ENCODE results near the gene BPGM. TPM values are rescaled to one million over a fixed set of nuclear protein-coding genes. Genes with fewer than 3 reads are reported as not detected.
"Not testable (repeated sequence)": the region's sequence is repeated elsewhere in the genome, so short reads cannot be mapped to it uniquely, and the experiment has no call there.

BPGM gene
- total RNA-seq, 1 donor from 2014 or later: 13.2 TPM

- intact Hi-C loops (cut with DNase I): loop anchor here (5.0 kb wide), 1 partner anchor 542 kb away; the partner anchor contains the start of gene CYREN
- DNase-seq (ENCODE audit: low spot score): no peak
These were observed 16.4 kb upstream of the BPGM start for GRCh38 chr7:134630237-134630636.

GRCh38 chr7:134630893-134631292 is 15.8 kb upstream of the BPGM start:
- intact Hi-C loops (cut with DNase I): loop anchor here (5.0 kb wide), 1 partner anchor 541 kb away; the partner anchor contains the start of gene CYREN
- no peak for DNase-seq (ENCODE audit: low spot score)

- intact Hi-C loops (cut with DNase I): loop anchor here (5.0 kb wide), 1 partner anchor 540 kb away; the partner anchor contains the start of gene CYREN
- DNase-seq (ENCODE audit: low spot score): no peak
These were observed 14.6 kb upstream of the BPGM start for GRCh38 chr7:134632052-134632451.

GRCh38 chr7:134632937-134633540 is 13.6 kb upstream of the BPGM start:
- intact Hi-C loops (cut with DNase I): loop anchor here (5.0 kb wide), 1 partner anchor 539 kb away; the partner anchor contains the start of gene CYREN
- no peak for DNase-seq (ENCODE audit: low spot score)

- DNase-seq (ENCODE audit: low spot score): no peak
- intact Hi-C loops (cut with DNase I): no loop called here
These were observed 10.6 kb upstream of the BPGM start for GRCh38 chr7:134636008-134636449.

GRCh38 chr7:134637441-134637840 is 9.2 kb upstream of the BPGM start:
- no peak for DNase-seq (ENCODE audit: low spot score)
- intact Hi-C loops (cut with DNase I): no loop called here

- DNase-seq (ENCODE audit: low spot score): no peak
- intact Hi-C loops (cut with DNase I): no loop called here
These were observed 8.5 kb upstream of the BPGM start for GRCh38 chr7:134637934-134638719.

GRCh38 chr7:134639061-134639460 is 7.6 kb upstream of the BPGM start:
- DNase-seq (ENCODE audit: low spot score): no peak
- intact Hi-C loops (cut with DNase I): no loop called here

GRCh38 chr7:134639683-134640279 is 6.9 kb upstream of the BPGM start:
- intact Hi-C loops (cut with DNase I): loop anchor here (2.0 kb wide), 1 partner anchor 39 kb away; no protein-coding TSS in a partner anchor
- no peak for DNase-seq (ENCODE audit: low spot score)

GRCh38 chr7:134640842-134641715 is 5.6 kb upstream of the BPGM start:
- DNase-seq (ENCODE audit: low spot score): no peak
- intact Hi-C loops (cut with DNase I): loop anchor here (2.0 kb wide), 1 partner anchor 38 kb away; no protein-coding TSS in a partner anchor

GRCh38 chr7:134641981-134642380 is 4.7 kb upstream of the BPGM start:
- intact Hi-C loops (cut with DNase I): loop anchor here (2.0 kb wide), 1 partner anchor 37 kb away; no protein-coding TSS in a partner anchor
- DNase-seq (ENCODE audit: low spot score): not testable (repeated sequence)

GRCh38 chr7:134643131-134643530 is 3.5 kb upstream of the BPGM start:
- intact Hi-C loops (cut with DNase I): no loop called here

GRCh38 chr7:134645478-134645877 is 1.2 kb upstream of the BPGM start:
- intact Hi-C loops (cut with DNase I): loop anchor here (5.0 kb wide), 1 partner anchor 107 kb away; no protein-coding TSS in a partner anchor
- no peak for DNase-seq (ENCODE audit: low spot score)

More at GRCh38 chr7:134643131-134643530, 3.5 kb upstream of the BPGM start:
- no peak for DNase-seq (ENCODE audit: low spot score)

GRCh38 chr7:134645935-134646334 is 718 bp upstream of the BPGM start:
- intact Hi-C loops (cut with DNase I): loop anchor here (5.0 kb wide), 1 partner anchor 106 kb away; no protein-coding TSS in a partner anchor
- DNase-seq (ENCODE audit: low spot score): no peak

GRCh38 chr7:134648456-134648855 is 1.8 kb downstream of the BPGM start:
- intact Hi-C loops (cut with DNase I): loop anchor here (5.0 kb wide), 1 partner anchor 104 kb away; no protein-coding TSS in a partner anchor
- DNase-seq (ENCODE audit: low spot score): no peak

GRCh38 chr7:134649226-134649775 is 2.6 kb downstream of the BPGM start:
- no peak for DNase-seq (ENCODE audit: low spot score)
- intact Hi-C loops (cut with DNase I): loop anchor here (5.0 kb wide), 1 partner anchor 103 kb away; no protein-coding TSS in a partner anchor

- no peak for DNase-seq (ENCODE audit: low spot score)
These were observed 5.3 kb downstream of the BPGM start for GRCh38 chr7:134651991-134652390.

GRCh38 chr7:134654104-134654775 is 7.6 kb downstream of the BPGM start:
- intact Hi-C loops (cut with DNase I): no loop called here
- no peak for DNase-seq (ENCODE audit: low spot score)

More at GRCh38 chr7:134651991-134652390, 5.3 kb downstream of the BPGM start:
- intact Hi-C loops (cut with DNase I): no loop called here

All from cardiac septum (tissue), 1 donor.